Panc1 (cell line): Measurements from ENCODE around the gene SUZ12. TPM values are rescaled to one million over a fixed set of nuclear protein-coding genes. Genes with fewer than 3 reads are reported as not detected.
"Not testable (repeated sequence)": the region's sequence is repeated elsewhere in the genome, so short reads cannot be mapped to it uniquely, and the experiment has no call there.

Source experiments
- ATAC-seq: fragments of 200-7000 bp; cut with Tn5 transposase; 2 replicates; pipeline ENCODE4 v1.9.1; 2020; ENCODE audit warnings: mild to moderate bottlenecking, moderate library complexity
- BruUV-seq: library from RNA; stranded (reverse); fragments of 400-500 nt; replicated peaks from 2 replicates; lab custom pipeline; 2021; lab: Mats Ljungman, UMichigan
- CTCF ChIA-PET: fragments of 300-600 bp; sonication (Branson Sonifier 250); formaldehyde crosslinking; loops from one replicate; lab custom pipeline; 2022; ENCODE audit warnings: antibody characterized with exemption; lab: Charles Lee
- POLR2A ChIA-PET: fragments of 300-600 bp; sonication (Branson Sonifier 250); formaldehyde crosslinking; loops from one replicate; lab custom pipeline; 2022; ENCODE audit warnings: antibody characterized with exemption; lab: Charles Lee
- DNase-seq: peaks from one replicate; pipeline ENCODE4 v3.0.0-alpha.2; 2010; ENCODE audit warnings: low read depth, low spot score
- H3K27ac ChIP-seq: 2 replicates; pipeline ENCODE4 v1.5.1; 2011; ENCODE audit warnings: mild to moderate bottlenecking, low read length, inconsistent platforms
- H3K27me3 ChIP-seq: fragments of 200-500 bp; sonication (Bioruptor generic); 2 replicates; pipeline ENCODE4 v1.6.0; 2014; ENCODE audit warnings: low read length, inconsistent platforms; ENCODE audit not compliant: control insufficient read depth, insufficient read depth
- H3K36me3 ChIP-seq: fragments of 200-500 bp; sonication (Bioruptor generic); 2 replicates; pipeline ENCODE4 v1.5.1; 2014; ENCODE audit warnings: inconsistent platforms, mild to moderate bottlenecking, low read length, moderate library complexity; ENCODE audit not compliant: control insufficient read depth, insufficient read depth
- H3K4me1 ChIP-seq: 2 replicates; pipeline ENCODE4 v1.5.1; 2011; ENCODE audit warnings: inconsistent platforms, mild to moderate bottlenecking, low read length, moderate library complexity; ENCODE audit not compliant: control insufficient read depth, insufficient read depth
- H3K4me3 ChIP-seq, 2 experiments: 2 replicates each; pipeline ENCODE4 v1.5.1; 2011 to 2012; ENCODE audit warnings: low read depth in 2 of 2, low read length in 2 of 2, mild to moderate bottlenecking in 2 of 2, inconsistent platforms in 1 of 2, moderate library complexity in 1 of 2
- H3K9me3 ChIP-seq: fragments of 200-500 bp; sonication (Bioruptor generic); 2 replicates; pipeline ENCODE4 v1.5.1; 2014; ENCODE audit warnings: low read depth, mild to moderate bottlenecking, inconsistent platforms, low read length, moderate library complexity; ENCODE audit not compliant: control insufficient read depth, insufficient read depth
- POLR2AphosphoS5 ChIP-seq: IDR thresholded peaks from 2 replicates; pipeline ENCODE4 v1.6.1; 2012; ENCODE audit warnings: mild to moderate bottlenecking, low read depth, low read length, moderate library complexity
- SIN3A ChIP-seq: IDR thresholded peaks from 2 replicates; pipeline ENCODE4 v1.6.1; 2012; ENCODE audit warnings: low read depth, mild to moderate bottlenecking, low read length, moderate library complexity, borderline replicate concordance; ENCODE audit not compliant: insufficient read depth
- TCF7L2 ChIP-seq: IDR thresholded peaks from 2 replicates; pipeline ENCODE4 v1.6.1; 2011; ENCODE audit warnings: mild to moderate bottlenecking, low read depth, low read length, inconsistent platforms
- in situ Hi-C: cut with HindIII; loops from 2 replicates; pipeline ENCODE4 v1.10.0; 2016; ENCODE audit warnings: low sequenced_read_pairs, low pct_unique_long_range_greater_than_20kb
- intact Hi-C: fragments of 100-400 bp; cut with micrococcal nuclease; formaldehyde crosslinking; loops from one replicate; pipeline ENCODE4 v1.10.0; 2022; ENCODE audit not compliant: unreplicated experiment
- total RNA-seq: library from RNA; stranded (reverse); gene quantifications from one replicate; pipeline ENCODE4 v1.2.1, GENCODE V29; 2021; ENCODE audit not compliant: unreplicated experiment
- TF ChIP-seq, protein P1 (sequence below): fragments of 450-650 bp; IDR thresholded peaks from 2 replicates; pipeline ENCODE4 v1.5.1; 2017; ENCODE audit warnings: mild to moderate bottlenecking
- TF ChIP-seq, protein P2 (sequence below), 2 experiments: IDR thresholded peaks; 2 replicates each; pipeline ENCODE4 v1.6.1; 2011 to 2012; ENCODE audit warnings: low read depth in 2 of 2, control low read depth in 1 of 2, low read length in 1 of 2, mild to moderate bottlenecking in 1 of 2, moderate library complexity in 1 of 2; ENCODE audit not compliant: insufficient read depth in 1 of 2

The SUZ12 gene
- total RNA-seq, 1 experiment from 2014 or later: 68.3 TPM

DNA sequence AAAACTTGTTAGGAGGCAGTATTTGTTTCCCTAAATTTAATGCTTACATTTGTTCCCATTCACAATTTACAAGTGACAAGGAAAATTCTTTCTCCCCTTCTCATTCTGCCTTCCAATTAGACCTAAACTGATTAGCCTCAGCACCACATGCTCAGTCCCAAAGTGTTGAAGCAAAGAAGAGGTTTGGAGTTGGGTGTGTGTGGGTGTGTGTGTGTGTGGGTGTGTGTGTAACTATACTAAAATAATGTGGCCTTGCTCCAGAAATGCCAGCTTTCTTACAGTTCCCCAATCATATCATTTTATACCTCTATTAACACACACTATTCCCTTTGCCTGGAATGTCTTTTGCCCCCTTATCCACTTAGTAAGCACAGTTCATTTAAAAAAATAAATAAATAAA lies 28.4 kb upstream of the SUZ12 start:
- no peak for DNase-seq
- Histone ChIP-seq H3K9me3 (no peaks in the 10 kb centered on the region), H3K36me3 (no peaks in the 10 kb centered on the region), H3K27ac (no peak overlapping the region), H3K4me3 (no peak overlapping the region), H3K4me1 (no peaks in the 10 kb centered on the region; the same call in 1 of the 2 replicates), H3K27me3 (no peaks in the 10 kb centered on the region)
- in situ Hi-C loops (no loop called here), intact Hi-C loops (no loop called here)
- no peak for ATAC-seq
- CTCF ChIA-PET: interaction anchor here (0.6 kb wide), 1 partner anchor 29 kb away, joined by 4 read pairs; no protein-coding TSS in a partner anchor
- POLR2A ChIA-PET: no interaction called here
- no TSS peak for BruUV-seq
- no peak for TF ChIP-seq SIN3A

DNA sequence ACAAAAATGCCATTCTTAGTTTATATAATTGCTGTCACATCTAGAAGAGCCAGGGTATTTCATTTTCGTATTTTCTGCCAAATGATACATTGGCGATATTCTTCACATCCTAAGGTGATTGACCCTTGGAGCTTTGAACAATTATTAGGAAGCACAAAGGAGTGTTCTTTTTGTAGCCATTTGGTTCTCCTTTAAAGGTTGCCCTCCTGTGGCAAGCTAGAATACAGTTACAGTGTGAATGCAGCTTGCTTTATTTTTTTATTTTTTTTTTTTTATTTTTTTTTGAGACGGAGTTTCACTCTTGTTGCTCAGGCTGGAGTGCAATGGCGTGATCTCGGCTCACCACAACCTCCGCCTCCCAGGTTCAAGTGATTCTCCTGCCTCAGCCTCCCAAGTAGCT lies 24.1 kb upstream of the SUZ12 start:
- TF ChIP-seq, protein P1, sequence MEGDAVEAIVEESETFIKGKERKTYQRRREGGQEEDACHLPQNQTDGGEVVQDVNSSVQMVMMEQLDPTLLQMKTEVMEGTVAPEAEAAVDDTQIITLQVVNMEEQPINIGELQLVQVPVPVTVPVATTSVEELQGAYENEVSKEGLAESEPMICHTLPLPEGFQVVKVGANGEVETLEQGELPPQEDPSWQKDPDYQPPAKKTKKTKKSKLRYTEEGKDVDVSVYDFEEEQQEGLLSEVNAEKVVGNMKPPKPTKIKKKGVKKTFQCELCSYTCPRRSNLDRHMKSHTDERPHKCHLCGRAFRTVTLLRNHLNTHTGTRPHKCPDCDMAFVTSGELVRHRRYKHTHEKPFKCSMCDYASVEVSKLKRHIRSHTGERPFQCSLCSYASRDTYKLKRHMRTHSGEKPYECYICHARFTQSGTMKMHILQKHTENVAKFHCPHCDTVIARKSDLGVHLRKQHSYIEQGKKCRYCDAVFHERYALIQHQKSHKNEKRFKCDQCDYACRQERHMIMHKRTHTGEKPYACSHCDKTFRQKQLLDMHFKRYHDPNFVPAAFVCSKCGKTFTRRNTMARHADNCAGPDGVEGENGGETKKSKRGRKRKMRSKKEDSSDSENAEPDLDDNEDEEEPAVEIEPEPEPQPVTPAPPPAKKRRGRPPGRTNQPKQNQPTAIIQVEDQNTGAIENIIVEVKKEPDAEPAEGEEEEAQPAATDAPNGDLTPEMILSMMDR: peak; percentile 50; the same call in 1 of the 2 replicates
- intact Hi-C loops: not testable (repeated sequence)

DNA sequence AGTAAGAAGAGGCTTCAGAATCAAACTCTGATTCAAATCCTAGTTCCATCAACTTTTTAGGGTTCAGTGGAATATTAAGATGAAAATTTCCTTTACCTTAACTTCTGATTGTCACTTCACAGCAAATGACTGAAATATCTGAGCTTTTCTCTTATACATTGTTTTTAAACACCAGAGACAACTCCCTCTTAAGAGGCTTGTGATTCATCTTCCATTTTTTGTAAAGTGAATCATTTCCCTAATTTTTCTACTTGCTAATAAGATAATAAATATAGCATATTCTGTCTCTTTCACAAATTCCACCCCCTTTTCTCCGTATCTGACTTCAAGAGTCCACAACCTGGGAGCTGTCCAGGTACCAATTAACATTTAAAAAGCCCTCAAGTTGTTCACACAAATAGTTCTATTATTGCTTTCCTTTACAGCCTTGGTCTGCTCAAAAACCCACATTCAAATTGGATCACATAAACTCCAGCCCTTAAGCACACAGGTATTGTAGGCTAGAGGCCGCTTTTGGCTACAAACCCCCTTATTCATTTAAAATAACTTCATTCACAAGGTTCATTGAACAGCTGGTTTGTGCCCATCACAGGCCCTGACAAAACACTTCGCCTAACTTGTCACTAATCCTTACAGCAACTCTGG lies 21.2 kb upstream of the SUZ12 start:
- POLR2A ChIA-PET: interaction anchor here (0.6 kb wide), 1 partner anchor 10 kb away, joined by 4 read pairs; no protein-coding TSS in a partner anchor
- no TSS peak for BruUV-seq

More for the DNA sequence above, 24.1 kb upstream of the SUZ12 start:
- ATAC-seq, in situ Hi-C loops, DNase-seq, POLR2A ChIA-PET, H3K27me3 ChIP-seq, H3K4me3 ChIP-seq, H3K4me1 ChIP-seq, H3K36me3 ChIP-seq, H3K9me3 ChIP-seq, BruUV-seq, H3K27ac ChIP-seq: not testable (repeated sequence)
- CTCF ChIA-PET: interaction anchor here (0.6 to 0.7 kb wide), 2 partner anchors 468 to 625 kb away, joined by 3 to 4 read pairs; no protein-coding TSS in a partner anchor

More for the DNA sequence above, 21.2 kb upstream of the SUZ12 start:
- ATAC-seq: no peak
- Histone ChIP-seq H3K9me3 (no peaks in the 10 kb centered on the region), H3K27ac (no peak overlapping the region), H3K36me3 (no peaks in the 10 kb centered on the region), H3K27me3 (no peaks in the 10 kb centered on the region), H3K4me1 (no peaks in the 10 kb centered on the region), H3K4me3 (no peak overlapping the region)
- CTCF ChIA-PET: interaction anchor here (0.7 kb wide), 2 partner anchors 39 to 214 kb away, joined by 3 to 10 read pairs; no protein-coding TSS in a partner anchor
- no peak for DNase-seq
- in situ Hi-C loops (no loop called here), intact Hi-C loops (no loop called here)
- TF ChIP-seq SIN3A (no peak), TCF7L2 (no peak), POLR2AphosphoS5 (no peak)
- TF ChIP-seq, protein P1: no peak
- TF ChIP-seq, protein P2, sequence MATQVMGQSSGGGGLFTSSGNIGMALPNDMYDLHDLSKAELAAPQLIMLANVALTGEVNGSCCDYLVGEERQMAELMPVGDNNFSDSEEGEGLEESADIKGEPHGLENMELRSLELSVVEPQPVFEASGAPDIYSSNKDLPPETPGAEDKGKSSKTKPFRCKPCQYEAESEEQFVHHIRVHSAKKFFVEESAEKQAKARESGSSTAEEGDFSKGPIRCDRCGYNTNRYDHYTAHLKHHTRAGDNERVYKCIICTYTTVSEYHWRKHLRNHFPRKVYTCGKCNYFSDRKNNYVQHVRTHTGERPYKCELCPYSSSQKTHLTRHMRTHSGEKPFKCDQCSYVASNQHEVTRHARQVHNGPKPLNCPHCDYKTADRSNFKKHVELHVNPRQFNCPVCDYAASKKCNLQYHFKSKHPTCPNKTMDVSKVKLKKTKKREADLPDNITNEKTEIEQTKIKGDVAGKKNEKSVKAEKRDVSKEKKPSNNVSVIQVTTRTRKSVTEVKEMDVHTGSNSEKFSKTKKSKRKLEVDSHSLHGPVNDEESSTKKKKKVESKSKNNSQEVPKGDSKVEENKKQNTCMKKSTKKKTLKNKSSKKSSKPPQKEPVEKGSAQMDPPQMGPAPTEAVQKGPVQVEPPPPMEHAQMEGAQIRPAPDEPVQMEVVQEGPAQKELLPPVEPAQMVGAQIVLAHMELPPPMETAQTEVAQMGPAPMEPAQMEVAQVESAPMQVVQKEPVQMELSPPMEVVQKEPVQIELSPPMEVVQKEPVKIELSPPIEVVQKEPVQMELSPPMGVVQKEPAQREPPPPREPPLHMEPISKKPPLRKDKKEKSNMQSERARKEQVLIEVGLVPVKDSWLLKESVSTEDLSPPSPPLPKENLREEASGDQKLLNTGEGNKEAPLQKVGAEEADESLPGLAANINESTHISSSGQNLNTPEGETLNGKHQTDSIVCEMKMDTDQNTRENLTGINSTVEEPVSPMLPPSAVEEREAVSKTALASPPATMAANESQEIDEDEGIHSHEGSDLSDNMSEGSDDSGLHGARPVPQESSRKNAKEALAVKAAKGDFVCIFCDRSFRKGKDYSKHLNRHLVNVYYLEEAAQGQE (IDR thresholded peaks at IDR 0.05; ENCODE audit: insufficient read depth in 1 of 2, low read depth in 2 of 2, low read length in 1 of 2): no peak
